ENCODE results near the gene SYT6. TPM values are rescaled to one million over a fixed set of nuclear protein-coding genes. Genes with fewer than 3 reads are reported as not detected.
A peak's percentile ranks its signal among the peaks of the same experiment; 100 is the strongest.

SYT6 gene
- total and polyA plus RNA-seq, 10 donors = 0.14 TPM; not detected in 9

DNA sequence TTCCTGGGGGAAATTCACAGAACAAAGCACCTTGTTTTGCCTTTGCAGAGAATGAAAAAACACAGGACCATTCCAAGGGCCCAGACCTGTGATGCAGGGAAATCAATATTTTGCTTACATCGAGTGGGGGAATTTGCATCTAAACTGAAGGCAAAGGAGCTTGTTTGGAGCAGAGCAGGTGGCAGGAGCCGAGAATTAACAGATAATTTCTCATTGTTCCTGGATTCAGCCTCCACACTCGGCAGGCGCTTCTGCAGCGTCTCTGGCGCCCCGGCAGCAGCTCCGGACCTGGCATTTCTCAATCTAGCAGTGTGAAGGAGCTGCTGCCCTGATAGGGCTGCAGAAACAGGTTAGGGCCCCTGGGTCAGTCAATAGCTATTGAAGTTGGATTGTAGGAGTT lies 2.0 kb upstream of the SYT6 start:
- H3K9me3 ChIP-seq = no peaks in the 10 kb centered on the region
- H3K4me3 ChIP-seq = no peak overlapping the region
- H3K27me3 ChIP-seq (replicated peaks in 1 of 7) = peaks cover 9 to 95% (median 63%) of the 10 kb centered on the region in 7 donors
- DNase-seq = no peak
- WGBS, 5 donors = 61 to 71% (median 67%) methylated on average over 8 of the region's 8 CpGs
- no peak overlapping the region for H3K27ac ChIP-seq
- no peaks in the 10 kb centered on the region for H3K36me3 ChIP-seq
- peaks cover 18 to 34% (median 28%) of the 10 kb centered on the region in 6 donors for H3K4me1 ChIP-seq
- intact Hi-C loops (cut with DNase I; ENCODE audit: low total_unique reads) = no loop called here
- TF ChIP-seq POLR2AphosphoS5 (IDR thresholded peaks at IDR 0.05) (no peak), POLR2A (IDR thresholded peaks at IDR 0.05) (no peak)
- TF ChIP-seq, protein P1, sequence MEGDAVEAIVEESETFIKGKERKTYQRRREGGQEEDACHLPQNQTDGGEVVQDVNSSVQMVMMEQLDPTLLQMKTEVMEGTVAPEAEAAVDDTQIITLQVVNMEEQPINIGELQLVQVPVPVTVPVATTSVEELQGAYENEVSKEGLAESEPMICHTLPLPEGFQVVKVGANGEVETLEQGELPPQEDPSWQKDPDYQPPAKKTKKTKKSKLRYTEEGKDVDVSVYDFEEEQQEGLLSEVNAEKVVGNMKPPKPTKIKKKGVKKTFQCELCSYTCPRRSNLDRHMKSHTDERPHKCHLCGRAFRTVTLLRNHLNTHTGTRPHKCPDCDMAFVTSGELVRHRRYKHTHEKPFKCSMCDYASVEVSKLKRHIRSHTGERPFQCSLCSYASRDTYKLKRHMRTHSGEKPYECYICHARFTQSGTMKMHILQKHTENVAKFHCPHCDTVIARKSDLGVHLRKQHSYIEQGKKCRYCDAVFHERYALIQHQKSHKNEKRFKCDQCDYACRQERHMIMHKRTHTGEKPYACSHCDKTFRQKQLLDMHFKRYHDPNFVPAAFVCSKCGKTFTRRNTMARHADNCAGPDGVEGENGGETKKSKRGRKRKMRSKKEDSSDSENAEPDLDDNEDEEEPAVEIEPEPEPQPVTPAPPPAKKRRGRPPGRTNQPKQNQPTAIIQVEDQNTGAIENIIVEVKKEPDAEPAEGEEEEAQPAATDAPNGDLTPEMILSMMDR (IDR thresholded peaks at IDR 0.05 in 8 of 11, conservative IDR thresholded peaks at IDR 0.05 in 3 of 11) = no peak

DNA sequence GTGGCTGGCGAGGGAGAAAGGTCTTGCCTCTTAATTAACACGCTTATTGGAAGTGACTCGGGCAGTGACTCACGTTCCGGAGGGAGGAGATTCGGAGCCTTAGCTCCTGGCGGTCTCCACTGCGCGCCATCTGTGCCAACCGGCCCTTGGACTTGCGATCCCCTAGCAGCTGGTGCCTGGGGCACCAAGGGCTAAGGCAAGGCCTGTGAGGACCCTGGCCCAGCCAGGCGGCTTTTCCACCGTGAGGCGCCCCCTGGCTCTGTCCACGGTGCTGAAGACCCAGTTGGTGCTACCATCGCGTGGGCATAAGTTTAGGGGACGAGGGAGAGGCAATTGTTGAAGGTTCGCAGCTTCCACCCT lies 1.3 kb upstream of the SYT6 start:
- Histone ChIP-seq H3K4me1 (peaks cover 18 to 34% (median 28%) of the 10 kb centered on the region in 6 donors), H3K27me3 (replicated peaks in 1 of 7) (peaks cover 9 to 95% (median 68%) of the 10 kb centered on the region in 7 donors), H3K9me3 (no peaks in the 10 kb centered on the region), H3K27ac (no peak overlapping the region), H3K4me3 (peak overlapping the region in 1 of 8 donors; percentile 66), H3K36me3 (no peaks in the 10 kb centered on the region)
- intact Hi-C loops (cut with DNase I; ENCODE audit: low total_unique reads) = no loop called here
- WGBS, 5 donors = 13 to 20% (median 19%) methylated on average over 10 to 19 of the region's 19 CpGs
- no peak for TF ChIP-seq POLR2A (IDR thresholded peaks at IDR 0.05)
- TF ChIP-seq POLR2AphosphoS5 (IDR thresholded peaks at IDR 0.05) = no peak
- TF ChIP-seq, protein P1 (IDR thresholded peaks at IDR 0.05 in 8 of 11, conservative IDR thresholded peaks at IDR 0.05 in 3 of 11) = no peak
- no peak for DNase-seq

DNA sequence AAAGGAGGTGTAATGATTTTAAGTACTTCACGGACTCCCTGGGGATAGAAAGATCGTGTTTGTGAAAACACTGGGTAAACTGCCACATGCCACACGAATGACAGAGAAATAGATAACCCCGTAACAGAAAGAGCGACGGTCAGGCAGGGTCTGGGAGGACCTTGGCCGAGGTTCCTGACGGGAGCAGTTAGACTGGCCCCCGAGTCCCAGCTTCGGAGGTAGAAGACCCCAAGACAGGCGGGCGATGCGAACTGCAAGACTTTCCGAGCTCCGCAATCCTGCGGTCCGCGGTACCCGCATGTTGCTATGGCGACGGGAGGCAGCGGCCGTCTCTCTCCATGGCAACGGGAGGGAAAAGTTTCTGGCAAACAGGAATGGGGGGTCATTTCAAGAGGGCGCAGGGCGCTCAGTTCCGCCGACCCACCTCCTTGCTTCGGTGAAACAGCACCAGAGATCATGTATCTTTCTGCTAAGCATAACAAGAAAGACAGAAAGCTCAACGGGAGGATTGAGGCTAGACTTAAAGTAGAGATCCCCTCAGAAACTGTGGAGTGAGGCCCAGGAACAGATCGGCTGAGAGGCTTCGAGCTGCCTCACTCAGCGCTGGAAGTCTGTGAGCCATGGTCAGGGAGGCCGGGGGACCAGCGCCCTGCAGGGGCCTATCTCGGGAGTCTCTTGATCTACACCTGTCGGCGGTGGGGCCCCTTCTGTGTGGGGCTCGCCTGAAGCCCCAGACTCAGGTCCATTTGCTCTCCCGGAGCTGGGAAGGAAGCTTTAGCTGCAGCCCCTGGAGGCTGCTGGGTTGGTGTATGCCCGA lies 685 bp upstream of the SYT6 start:
- peak overlapping the region in 5 of 8 donors; percentile 25 to 66 (median 32) for H3K4me3 ChIP-seq
- H3K27me3 ChIP-seq (replicated peaks in 1 of 7) = peaks cover 9 to 92% (median 72%) of the 10 kb centered on the region in 7 donors
- intact Hi-C loops (cut with DNase I; ENCODE audit: low total_unique reads) = no loop called here
- H3K4me1 ChIP-seq = peaks cover 18 to 34% (median 28%) of the 10 kb centered on the region in 6 donors
- TF ChIP-seq POLR2AphosphoS5 (IDR thresholded peaks at IDR 0.05) = no peak
- TF ChIP-seq, protein P1 (IDR thresholded peaks at IDR 0.05 in 8 of 11, conservative IDR thresholded peaks at IDR 0.05 in 3 of 11) = no peak
- no peak for TF ChIP-seq POLR2A (IDR thresholded peaks at IDR 0.05)
- 7 to 9% (median 8%) methylated on average over 39 to 41 of the region's 41 CpGs for WGBS, 5 donors
- no peak overlapping the region for H3K27ac ChIP-seq
- H3K9me3 ChIP-seq = no peaks in the 10 kb centered on the region
- H3K36me3 ChIP-seq = no peaks in the 10 kb centered on the region
- DNase-seq = no peak

DNA sequence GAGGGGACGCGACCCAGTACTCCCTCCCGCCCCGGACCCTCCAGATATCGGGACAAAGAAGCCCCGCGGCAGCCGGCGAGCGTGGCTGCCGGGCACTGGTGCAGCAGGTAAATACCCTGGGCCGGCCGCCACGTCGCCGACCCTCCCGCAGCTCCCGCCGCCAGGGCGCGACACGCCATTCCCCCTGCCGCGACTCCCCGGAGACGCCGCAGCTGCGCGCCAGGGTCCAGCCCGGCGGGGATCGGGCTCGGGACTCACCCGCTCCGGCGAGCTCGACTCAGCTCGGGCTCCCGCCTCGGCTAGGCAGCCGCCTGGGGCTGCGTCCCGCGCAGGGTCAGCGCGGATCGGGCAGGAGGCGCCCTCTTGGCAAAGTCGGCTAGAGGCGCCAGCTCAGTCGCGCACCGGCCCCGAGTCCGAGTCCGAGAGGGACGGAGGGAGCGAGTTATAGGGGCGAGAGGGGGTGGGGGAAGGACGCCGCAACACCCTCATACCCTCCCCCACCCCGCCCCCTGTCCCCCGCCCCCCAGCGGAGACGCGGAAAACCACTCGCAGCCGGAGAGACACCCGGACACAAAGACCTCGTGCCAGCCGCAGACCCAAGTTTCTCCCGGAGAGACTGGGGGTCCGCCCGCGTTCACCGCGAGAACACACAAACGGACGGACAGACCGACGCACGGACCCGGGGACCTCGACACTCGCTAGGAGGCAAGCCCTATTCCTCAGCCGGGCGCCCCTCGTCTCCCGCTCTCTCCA lies 985 bp downstream of the SYT6 start:
- no peaks in the 10 kb centered on the region for H3K36me3 ChIP-seq
- no peaks in the 10 kb centered on the region for H3K9me3 ChIP-seq
- peaks cover 9 to 90% (median 72%) of the 10 kb centered on the region in 7 donors for H3K27me3 ChIP-seq (replicated peaks in 1 of 7)
- peaks cover 18 to 34% (median 28%) of the 10 kb centered on the region in 6 donors for H3K4me1 ChIP-seq
- DNase-seq = peak; percentile 77
- 0 to 6% (median 1%) methylated on average over 9 to 89 of the region's 89 CpGs for WGBS, 5 donors
- H3K27ac ChIP-seq = no peak overlapping the region
- TF ChIP-seq POLR2AphosphoS5 (IDR thresholded peaks at IDR 0.05) = peak in 1 of 3 donors; percentile 22
- no peak for TF ChIP-seq POLR2A (IDR thresholded peaks at IDR 0.05)
- intact Hi-C loops (cut with DNase I; ENCODE audit: low total_unique reads) = no loop called here
- peak overlapping the region; percentile 6 to 66 (median 32) for H3K4me3 ChIP-seq
